T-helper 2 cell treated with Interferon-gamma antibody and Interleukin-4, amounts not matched to agents 100 ng/mL and 5 ng/mL, for 36 hours (primary cell): ENCODE results near the gene CYRIA. TPM values are rescaled to one million over a fixed set of nuclear protein-coding genes. Genes with fewer than 3 reads are reported as not detected.

Experiments used
- intact Hi-C: fragments of 100-400 bp; cut with micrococcal nuclease; formaldehyde crosslinking; loops from one replicate; pipeline ENCODE4 v1.15.1; 2023
- total RNA-seq: library from RNA; stranded (reverse); gene quantifications from 2 replicates; pipeline ENCODE4 v1.2.3, GENCODE V29; 2022

Gene CYRIA
- total RNA-seq, 1 donor from 2014 or later = 0.70 TPM

- intact Hi-C loops = loop anchor here (5.0 kb wide), 1 partner anchor 47 kb away; no protein-coding TSS in a partner anchor
Observed at GRCh38 chr2:16669388-16669787, 3.8 kb upstream of the CYRIA start.

GRCh38 chr2:16666449-16666801 lies 791 bp upstream of the CYRIA start:
- intact Hi-C loops = loop anchor here (5.0 kb wide), 1 partner anchor 44 kb away; no protein-coding TSS in a partner anchor

DNA sequence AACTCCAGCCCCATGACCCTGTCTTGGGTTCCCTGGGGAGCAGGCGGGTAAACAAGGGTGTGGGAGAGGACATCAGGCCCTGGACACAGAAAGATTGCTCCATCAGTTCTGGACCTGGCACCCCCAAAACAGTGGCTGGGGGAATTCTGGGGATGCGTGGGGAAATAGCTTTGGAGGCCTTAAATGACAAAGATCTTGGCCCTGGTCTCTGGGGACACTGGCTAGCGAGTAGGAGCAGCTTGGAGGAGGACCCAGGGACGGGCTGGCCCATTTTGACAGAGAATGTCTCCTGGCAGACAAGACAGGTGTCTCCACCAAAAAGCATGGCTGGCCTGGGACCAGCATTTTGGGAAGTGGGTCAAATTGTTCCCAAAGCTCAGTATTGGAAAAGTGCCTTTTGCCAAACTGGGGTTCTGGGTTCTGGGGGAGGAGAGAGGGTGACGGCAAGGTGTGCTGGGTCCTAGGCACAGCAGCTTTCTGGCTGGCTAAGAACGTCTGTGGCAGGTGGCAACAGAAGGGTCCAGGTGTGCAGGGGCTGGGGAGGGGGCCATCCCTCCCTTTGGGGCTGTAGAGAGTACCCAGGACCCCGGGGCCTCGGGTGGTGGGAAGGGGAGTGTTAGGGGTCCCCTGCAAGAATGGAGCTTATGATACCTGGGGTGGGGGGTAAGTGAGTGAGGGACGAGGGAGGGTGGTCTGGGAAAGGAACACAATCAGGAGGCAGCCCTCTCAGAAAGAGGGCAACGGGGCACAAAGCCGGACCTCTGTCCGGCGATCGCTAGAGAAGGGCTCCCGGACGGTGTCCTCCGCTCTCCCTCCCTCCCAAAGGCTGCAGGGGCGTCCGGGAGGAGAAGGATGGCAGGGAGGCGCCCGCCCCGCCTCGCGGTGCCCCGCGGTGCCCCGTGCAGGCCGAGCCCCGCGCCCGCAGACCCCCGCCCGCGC lies 556 bp downstream of the CYRIA start:
- intact Hi-C loops = loop anchor here (5.0 kb wide), 1 partner anchor 43 kb away; no protein-coding TSS in a partner anchor

DNA sequence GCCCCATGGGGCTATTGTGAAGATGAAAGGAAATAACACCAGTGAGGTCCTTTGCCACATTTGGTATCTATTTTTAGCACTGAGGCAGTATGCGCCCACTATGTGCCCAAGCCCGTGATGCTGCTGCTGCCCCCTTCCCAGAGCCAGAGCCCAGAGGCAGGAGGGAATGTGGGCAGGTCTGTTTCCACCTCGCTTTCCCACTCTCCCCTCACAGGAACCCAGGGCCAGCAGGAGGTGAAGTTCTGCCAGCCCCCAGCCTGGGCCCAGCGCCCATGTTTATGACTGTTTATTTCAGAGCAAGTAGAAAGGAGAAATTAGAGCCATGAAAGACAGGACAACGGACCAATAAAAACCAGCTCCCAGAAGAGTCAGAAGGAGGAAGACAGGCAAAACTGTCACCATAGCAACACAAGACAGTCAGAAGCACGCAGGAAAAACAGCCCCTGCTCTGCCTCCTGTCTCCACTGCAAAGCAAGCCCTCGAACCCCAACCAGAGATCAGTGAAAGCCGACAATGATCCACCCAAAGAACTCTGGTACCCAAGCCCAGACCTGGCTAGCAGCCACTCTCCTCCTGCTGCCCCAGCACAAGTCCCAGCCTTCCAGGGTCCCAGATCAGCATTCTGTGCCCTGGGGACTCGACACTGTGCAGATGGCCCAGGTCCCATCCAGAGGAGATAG lies 1.4 kb downstream of the CYRIA start:
- intact Hi-C loops = no loop called here

DNA sequence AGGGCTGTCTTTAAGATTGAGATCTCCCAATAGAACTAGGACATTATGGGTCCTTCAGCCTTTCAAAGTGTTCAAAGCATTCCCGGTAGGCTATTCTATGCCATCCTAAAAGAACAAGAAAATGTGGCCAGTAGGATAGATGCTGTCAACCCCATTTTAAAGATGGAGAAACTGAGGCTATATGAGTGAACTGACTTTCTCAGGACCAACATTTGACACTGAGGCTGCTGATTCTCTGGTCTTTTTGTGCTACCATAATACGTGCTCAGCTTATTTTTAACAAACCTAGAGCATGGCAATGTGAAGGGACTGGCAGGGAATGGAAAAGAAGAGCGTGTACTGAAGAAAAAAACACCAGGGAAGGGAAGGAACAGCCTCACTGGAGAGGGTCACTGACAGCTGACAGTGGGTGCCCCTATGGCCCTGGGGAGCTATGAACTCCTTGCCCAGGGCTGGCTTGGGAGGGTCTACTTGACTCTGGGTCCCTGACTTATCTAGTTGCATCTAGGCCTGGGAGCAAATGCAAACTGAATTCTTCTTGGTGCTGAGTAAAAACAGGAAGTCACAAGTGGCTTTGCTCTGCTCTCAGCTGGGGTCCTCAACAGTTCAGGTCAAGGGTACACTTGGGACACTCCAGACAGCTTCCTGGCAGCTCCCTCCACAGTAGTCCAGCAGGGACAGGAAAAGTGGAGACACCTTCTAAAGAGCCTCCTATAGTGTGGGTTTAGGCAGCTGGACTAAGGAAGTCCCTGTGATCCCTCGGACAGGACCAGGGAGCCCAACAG lies 2.3 kb downstream of the CYRIA start:
- intact Hi-C loops = loop anchor here (2.0 kb wide), 1 partner anchor 55 kb away; no protein-coding TSS in a partner anchor

DNA sequence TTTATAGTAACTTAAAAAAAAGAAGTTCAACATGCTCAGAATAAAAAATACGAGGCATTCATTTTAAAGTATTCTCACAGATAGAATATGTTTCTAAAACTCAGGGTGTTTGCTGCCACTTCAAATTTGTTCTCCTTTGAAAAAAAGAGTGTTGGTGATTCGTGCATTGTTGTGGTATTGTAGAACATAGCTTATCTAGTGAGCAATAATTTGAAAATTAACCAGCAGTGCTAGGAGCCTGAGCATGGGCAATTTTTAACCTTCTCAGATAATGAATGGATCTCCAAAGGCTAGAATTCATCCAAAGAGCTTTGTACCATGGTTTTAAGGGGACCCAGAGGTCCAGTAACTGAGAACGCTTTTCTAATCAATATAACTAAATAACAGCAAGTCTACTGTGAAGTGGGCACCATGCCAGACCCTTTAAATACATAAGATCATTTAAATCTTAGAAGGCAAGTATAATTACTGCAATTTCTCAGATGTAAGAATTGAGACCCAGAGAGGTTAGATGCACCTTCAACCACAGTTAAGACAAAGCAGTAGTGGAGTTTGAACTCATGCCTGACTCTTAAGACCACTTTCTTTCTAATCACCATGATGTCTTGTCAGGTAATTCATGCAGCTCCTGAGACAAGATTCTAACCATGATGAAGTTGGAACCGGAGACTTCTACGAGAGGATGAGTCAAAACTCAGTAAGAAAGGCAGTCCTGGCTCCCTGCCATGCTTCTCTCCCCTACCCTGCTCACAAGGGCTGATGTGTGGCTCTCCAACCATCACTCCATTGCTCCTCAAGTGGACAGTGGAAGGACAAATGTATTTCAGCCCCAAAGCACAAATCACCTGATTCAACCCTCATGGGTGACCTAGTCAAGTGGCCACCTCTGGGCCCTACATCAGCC lies 3.4 kb downstream of the CYRIA start:
- intact Hi-C loops = loop anchor here (2.0 kb wide), 1 partner anchor 53 kb away; no protein-coding TSS in a partner anchor

- intact Hi-C loops = no loop called here
Observed at GRCh38 chr2:16661526-16661925, 4.1 kb downstream of the CYRIA start.

DNA sequence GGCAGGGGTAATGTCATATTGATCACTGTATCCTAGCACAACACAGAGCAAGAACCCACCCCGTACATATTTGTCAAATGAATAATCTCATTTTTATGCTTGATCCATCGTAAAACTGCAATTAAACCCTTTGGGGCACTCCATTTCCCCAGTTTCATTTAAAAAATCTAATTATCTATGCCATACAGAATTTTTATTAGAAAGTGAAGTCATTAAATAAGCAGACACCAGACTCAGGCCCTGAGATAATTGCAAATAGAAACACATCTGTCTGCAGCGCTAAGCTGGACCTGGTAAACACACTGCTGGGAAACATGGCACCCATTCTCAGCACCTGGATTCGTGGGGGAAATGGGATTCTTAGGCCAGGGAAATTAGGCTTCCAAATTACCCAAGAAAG lies 5.1 kb downstream of the CYRIA start:
- intact Hi-C loops = no loop called here

DNA sequence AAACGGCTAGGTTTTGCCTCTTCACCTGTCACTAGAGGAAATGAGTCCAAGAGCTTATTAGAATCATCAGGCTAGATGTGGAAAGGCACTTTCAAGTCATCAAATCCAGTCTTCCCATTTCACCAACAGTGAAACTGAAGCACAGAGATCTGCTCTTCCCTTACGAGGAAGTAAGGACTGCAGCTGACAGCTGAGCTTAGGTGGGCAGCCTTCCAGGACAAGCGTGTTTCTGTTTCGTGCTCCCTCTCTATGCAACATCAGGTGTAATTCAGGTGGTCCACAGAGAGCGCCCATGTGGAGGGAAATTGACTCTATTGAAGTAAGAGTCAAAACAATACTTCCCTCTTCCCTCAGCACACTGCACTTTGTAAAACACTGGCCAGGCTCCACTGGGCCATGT lies 5.5 kb downstream of the CYRIA start:
- intact Hi-C loops = no loop called here

DNA sequence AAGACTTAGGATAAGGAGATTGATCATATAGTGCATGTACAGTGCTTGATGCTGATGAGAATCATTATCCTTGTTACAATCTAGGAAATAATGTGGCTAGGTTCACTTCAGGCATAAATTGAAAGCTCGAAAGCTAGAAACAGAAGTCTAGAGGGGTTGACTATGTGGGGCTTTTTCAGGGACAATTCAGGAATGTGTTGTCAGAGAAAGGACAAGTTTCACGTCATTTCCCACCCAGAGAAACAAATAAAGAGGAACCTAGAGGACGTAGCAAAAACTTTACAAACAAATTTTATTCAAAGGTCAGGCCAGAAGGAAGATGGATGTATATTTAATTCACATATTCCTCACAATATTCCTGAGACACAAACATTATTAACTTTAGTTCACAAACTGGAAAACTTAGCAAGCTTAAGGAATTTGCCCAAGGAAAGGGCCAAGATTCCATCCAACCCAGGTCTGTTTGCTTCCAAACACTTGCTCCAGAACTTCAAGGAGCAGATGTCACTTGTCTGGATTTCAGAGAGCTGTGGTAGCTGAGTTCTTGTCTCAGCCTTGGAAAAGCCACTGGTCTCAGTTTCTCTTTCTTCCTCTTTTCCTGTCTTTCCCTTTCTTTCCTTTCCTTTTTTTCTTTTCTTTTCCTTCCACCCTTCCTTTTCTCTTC lies 7.4 kb downstream of the CYRIA start:
- intact Hi-C loops = no loop called here

GRCh38 chr2:16657671-16658070 lies 8.0 kb downstream of the CYRIA start:
- intact Hi-C loops = no loop called here

DNA sequence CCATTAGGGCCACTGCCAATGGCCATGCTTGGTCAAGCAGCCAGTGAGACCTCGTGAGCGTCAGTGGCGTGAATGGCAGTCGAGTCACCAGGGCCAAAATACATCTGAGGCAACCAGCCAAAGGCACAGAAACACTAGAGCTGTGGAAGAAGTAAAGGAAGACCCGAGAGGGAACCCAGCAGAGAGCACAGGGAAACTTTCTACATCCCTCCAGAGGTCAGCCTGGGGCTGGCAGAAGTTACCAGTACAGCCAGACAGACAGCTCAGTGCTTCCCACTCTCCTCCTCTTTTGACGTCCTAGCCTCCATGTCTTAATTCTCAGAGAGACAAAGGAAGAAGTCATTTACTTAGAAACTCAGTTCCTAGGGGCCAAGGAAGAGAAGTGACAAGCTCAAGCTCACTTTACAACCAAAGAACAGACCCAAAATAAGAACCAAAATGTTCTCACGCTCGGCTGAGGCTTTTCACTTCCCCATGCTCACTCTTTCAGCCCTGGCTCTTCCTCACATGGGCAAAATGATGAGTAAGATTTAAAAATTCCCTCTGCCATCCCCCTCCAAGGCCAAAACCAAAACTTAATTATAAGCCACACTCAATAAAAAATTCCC lies 8.7 kb downstream of the CYRIA start:
- intact Hi-C loops = no loop called here

DNA sequence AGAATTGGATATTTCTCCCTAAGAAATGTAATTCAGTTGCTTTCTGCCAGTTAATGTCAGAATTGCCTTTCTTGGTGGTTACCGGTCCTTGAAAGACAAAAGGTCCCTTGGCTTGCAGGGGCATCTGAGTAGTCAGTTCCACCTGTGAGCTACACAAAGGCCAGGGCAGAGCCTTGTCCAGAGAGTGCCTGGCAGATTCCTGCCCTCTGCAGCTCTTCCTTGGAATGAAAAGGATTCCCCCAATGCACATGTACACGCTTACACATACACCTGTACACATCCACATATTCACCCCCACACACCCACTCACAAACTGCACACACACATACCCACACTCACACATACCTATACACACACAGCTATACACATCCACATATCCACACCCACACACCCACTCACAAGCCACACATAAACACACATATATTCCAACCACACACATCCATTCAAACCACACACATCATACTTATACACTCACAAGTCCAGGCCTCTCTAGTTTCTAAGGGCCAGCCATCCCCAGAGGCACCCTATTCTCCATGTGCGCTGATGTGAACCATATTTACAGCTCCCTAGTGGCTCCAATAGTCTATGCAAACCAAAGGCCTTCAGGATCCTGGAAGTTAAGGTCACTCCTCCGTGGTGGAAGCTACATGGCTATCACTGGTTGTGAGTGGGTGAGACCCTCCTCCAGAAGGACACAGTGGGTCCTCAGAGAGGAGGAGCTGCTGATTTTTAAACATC lies 9.6 kb downstream of the CYRIA start:
- intact Hi-C loops = no loop called here

- intact Hi-C loops = no loop called here
Observed at GRCh38 chr2:16655445-16655837, 10.2 kb downstream of the CYRIA start.

- intact Hi-C loops = no loop called here
Observed at GRCh38 chr2:16654833-16655444, 10.7 kb downstream of the CYRIA start.

DNA sequence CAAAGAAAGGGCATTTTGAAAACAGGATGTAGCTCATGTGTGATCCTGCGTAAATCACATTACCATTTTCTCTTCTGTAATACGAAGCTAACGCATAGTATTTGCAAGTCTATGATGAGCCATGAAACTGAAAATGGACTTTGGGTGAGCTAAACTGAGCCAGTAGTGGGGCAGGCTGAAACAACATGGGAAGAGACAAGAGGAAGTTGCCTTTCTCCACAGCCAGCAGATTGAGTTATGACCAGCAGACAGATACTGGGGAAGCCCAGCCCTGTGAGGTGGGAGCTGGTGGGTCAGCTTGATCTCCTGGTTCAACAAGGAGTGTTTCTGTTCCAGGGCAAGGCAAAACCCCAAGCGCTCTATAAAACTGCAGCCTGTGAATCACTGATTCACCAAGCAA lies 11.8 kb downstream of the CYRIA start:
- intact Hi-C loops = no loop called here

- intact Hi-C loops = no loop called here
Observed at GRCh38 chr2:16653083-16653375, 12.6 kb downstream of the CYRIA start.

- intact Hi-C loops = no loop called here
Observed at GRCh38 chr2:16652296-16653082, 13.1 kb downstream of the CYRIA start.
